Small intestine (tissue), 7 donors: ENCODE results near the gene ZNF266. TPM values are rescaled to one million over a fixed set of nuclear protein-coding genes. Genes with fewer than 3 reads are reported as not detected.

ENCODE experiments used
- DNase-seq, 2 donors: peaks; one replicate each; pipeline versions ENCODE4 v3.0.0 to v3.0.0-alpha.2; 2013
- FAIRE-seq: peaks from 2 replicates; lab custom pipeline; 2012; peaks lifted over from hg19 to GRCh38; lab: Jason Lieb, UNC
- H3K27ac ChIP-seq, 3 donors: one replicate each; pipeline ENCODE4 v1.5.1; 2013; ENCODE audit warnings: low read length in 2 of 3, mild to moderate bottlenecking in 2 of 3, control low read depth in 1 of 3, inconsistent platforms in 1 of 3, low read depth in 1 of 3, moderate library complexity in 1 of 3
- H3K27me3 ChIP-seq, 3 donors: one replicate each; pipeline ENCODE4 v1.6.1; 2013; ENCODE audit warnings: low read length in 3 of 3, inconsistent platforms in 1 of 3; ENCODE audit not compliant: control insufficient read depth in 3 of 3, insufficient read depth in 3 of 3
- H3K36me3 ChIP-seq, 3 donors: one replicate each; pipeline ENCODE4 v1.6.1; 2013; ENCODE audit warnings: low read length in 3 of 3, inconsistent platforms in 1 of 3, low read depth in 1 of 3, mild to moderate bottlenecking in 1 of 3, moderate library complexity in 1 of 3; ENCODE audit not compliant: control insufficient read depth in 3 of 3, insufficient read depth in 2 of 3
- H3K4me1 ChIP-seq, 3 donors: one replicate each; pipeline ENCODE4 v1.6.1; 2013; ENCODE audit warnings: low read length in 2 of 3, inconsistent platforms in 1 of 3, low read depth in 1 of 3, mild to moderate bottlenecking in 1 of 3, moderate library complexity in 1 of 3; ENCODE audit not compliant: control insufficient read depth in 3 of 3, insufficient read depth in 2 of 3
- H3K4me3 ChIP-seq, 3 donors: one replicate each; pipeline ENCODE4 v1.5.1; 2013; ENCODE audit warnings: low read length in 3 of 3, control low read depth in 1 of 3, inconsistent platforms in 1 of 3, low read depth in 1 of 3, mild to moderate bottlenecking in 1 of 3, moderate library complexity in 1 of 3
- H3K9me3 ChIP-seq, 2 donors: one replicate each; pipeline ENCODE4 v1.6.1; 2013; ENCODE audit warnings: low read depth in 1 of 2, low read length in 1 of 2; ENCODE audit not compliant: control insufficient read depth in 2 of 2, insufficient read depth in 1 of 2
- WGBS, 3 donors: extraction: QIAGEN DNeasy Blood & Tissue Kit; methylation state at CpG; one replicate each; pipeline ENCODE4 v1.1.7; 2013; 5-methylcytosine and 5-hydroxymethylcytosine counted together
- polyA plus RNA-seq, 4 donors: library from polyadenylated mRNA; stranded (reverse) in 3 of 4; unstranded in 1 of 4; fragments of 200-250 nt in 3 of 4; fragments of 120-200 nt in 1 of 4; gene quantifications; one replicate each; pipeline versions ENCODE4 v1.2.1 to v1.2.3, GENCODE V29; 2013
- donor health status: healthy with polysubstance abuse.
- donor health status: control.
- donor health status: control.
- donor health status: Bipolar disorder and iron deficiency.
- donor health status: healthy.

ZNF266 gene
- polyA plus RNA-seq, 4 donors: 14.2 to 59.7 (median 27.3) TPM

DNA sequence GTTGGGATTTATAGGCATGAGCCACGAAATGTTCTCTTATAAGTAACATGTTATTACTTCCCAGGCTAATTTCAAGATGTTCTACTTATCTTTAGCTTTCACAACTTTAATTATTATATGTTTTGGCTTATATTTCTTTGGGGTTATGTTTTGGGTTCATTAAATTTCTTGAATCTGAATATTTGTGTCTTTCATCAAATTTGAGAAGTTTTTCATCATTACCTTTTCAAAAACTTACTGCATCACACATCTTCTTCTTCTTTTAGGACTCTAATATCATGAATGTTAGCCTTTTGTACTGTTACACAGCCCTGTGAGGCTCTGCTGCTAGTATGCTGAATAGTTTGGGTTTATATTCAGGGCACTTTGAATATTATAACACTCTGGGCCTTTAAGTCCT, 9.7 kb upstream of the ZNF266 start:
- peaks cover 0 to 49% of the 10 kb centered on the region in 2 donors for H3K9me3 ChIP-seq
- H3K36me3 ChIP-seq: no peaks in the 10 kb centered on the region
- H3K4me3 ChIP-seq: no peak overlapping the region
- no peak for FAIRE-seq
- no peaks in the 10 kb centered on the region for H3K27me3 ChIP-seq
- H3K4me1 ChIP-seq: no peaks in the 10 kb centered on the region
- H3K27ac ChIP-seq: no peak overlapping the region
- 76 to 80% (median 78%) methylated on average over 1 of the region's 1 CpG for WGBS, 3 donors
- no peak for DNase-seq

GRCh38 chr19:9436358-9436757, 985 bp upstream of the ZNF266 start:
- 81 to 89% (median 85%) methylated on average over 4 of the region's 4 CpGs for WGBS, 3 donors
- FAIRE-seq (no peak), DNase-seq (no peak)
- no peaks in the 10 kb centered on the region for H3K27me3 ChIP-seq
- H3K36me3 ChIP-seq: peaks cover 0 to 10% (median 0%) of the 10 kb centered on the region in 3 donors
- H3K27ac ChIP-seq: no peak overlapping the region
- peaks cover 0 to 5% (median 5%) of the 10 kb centered on the region in 3 donors for H3K4me1 ChIP-seq
- no peaks in the 10 kb centered on the region for H3K9me3 ChIP-seq
- H3K4me3 ChIP-seq: no peak overlapping the region

DNA sequence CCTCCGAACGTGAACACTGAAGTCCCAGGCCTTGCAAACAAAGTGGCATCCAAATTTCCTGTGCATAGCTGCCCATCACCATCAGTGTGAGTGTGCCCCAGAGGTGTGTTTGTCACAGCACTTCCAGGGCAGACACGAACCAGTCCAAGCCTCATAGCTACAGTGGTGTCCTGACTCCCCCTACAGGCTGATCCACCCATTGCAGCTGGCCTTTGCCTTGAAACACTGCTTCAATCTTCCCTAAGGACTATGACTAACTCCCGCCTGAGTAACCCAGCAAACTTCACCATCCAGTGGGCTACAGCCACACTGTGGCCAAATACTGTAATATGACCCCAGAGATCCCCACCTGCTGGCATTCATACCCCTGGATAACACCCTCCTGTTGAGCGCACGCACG, 3.9 kb downstream of the ZNF266 start:
- Histone ChIP-seq H3K27ac (no peak overlapping the region), H3K9me3 (peaks cover 0 to 9% of the 10 kb centered on the region in 2 donors), H3K27me3 (no peaks in the 10 kb centered on the region), H3K4me1 (peaks cover 0 to 5% (median 5%) of the 10 kb centered on the region in 3 donors), H3K4me3 (no peak overlapping the region), H3K36me3 (peaks cover 10 to 34% (median 11%) of the 10 kb centered on the region in 3 donors)
- WGBS, 3 donors: 90 to 97% (median 91%) methylated on average over 7 of the region's 7 CpGs
- FAIRE-seq (no peak), DNase-seq (peak in 1 of 2 donors; percentile 3)

DNA sequence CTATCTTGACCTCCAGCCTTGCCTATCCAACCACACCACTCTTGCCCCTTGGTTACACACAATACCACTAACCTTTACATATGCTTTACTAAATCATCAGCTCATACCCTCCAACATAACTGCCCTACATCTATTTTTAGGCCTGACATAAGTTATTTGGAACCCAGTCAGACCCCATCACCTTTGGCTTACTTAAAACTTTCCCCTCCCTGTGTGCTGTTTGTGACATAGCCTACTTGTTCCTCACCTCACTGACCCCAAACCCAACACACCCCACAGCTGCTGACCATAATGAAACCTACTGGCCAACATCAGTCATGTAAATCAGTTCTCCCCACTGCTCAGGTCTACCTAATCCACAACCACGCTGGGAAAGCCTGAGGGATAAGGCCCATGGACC, 4.9 kb downstream of the ZNF266 start:
- Histone ChIP-seq H3K27ac (no peak overlapping the region), H3K9me3 (peaks cover 0 to 16% of the 10 kb centered on the region in 2 donors), H3K27me3 (no peaks in the 10 kb centered on the region), H3K36me3 (peaks cover 10 to 42% (median 16%) of the 10 kb centered on the region in 3 donors), H3K4me1 (peaks cover 0 to 5% (median 0%) of the 10 kb centered on the region in 3 donors), H3K4me3 (no peak overlapping the region)
- FAIRE-seq: no peak
- WGBS, 3 donors: 95 to 100% (median 100%) methylated on average over 1 of the region's 1 CpG
- no peak for DNase-seq

DNA sequence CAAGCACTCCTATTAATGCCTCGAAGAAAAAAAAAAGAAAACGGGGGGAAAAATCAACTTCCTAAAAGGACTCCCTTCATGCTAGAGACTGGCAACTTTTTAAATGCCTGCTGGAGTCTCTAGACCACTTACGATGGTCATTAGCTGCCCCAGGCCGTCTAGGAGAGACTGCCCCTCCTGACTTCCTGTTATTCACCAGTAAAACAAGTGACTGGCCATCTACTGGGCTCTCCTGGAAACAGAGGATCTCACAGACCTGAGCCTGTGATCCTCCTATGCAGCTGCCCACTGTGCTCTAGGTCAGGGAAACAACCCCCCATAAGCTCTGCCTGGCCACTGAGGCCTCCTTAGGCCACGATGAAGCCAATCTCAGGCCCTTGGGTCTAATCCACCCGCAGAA, 7.4 kb downstream of the ZNF266 start:
- 81 to 95% (median 90%) methylated on average over 6 of the region's 6 CpGs for WGBS, 3 donors
- FAIRE-seq (no peak), DNase-seq (no peak)
- no peaks in the 10 kb centered on the region for H3K27me3 ChIP-seq
- no peak overlapping the region for H3K27ac ChIP-seq
- H3K4me1 ChIP-seq: no peaks in the 10 kb centered on the region
- peaks cover 0 to 36% of the 10 kb centered on the region in 2 donors for H3K9me3 ChIP-seq
- no peak overlapping the region for H3K4me3 ChIP-seq
- peaks cover 10 to 49% (median 24%) of the 10 kb centered on the region in 3 donors for H3K36me3 ChIP-seq

DNA sequence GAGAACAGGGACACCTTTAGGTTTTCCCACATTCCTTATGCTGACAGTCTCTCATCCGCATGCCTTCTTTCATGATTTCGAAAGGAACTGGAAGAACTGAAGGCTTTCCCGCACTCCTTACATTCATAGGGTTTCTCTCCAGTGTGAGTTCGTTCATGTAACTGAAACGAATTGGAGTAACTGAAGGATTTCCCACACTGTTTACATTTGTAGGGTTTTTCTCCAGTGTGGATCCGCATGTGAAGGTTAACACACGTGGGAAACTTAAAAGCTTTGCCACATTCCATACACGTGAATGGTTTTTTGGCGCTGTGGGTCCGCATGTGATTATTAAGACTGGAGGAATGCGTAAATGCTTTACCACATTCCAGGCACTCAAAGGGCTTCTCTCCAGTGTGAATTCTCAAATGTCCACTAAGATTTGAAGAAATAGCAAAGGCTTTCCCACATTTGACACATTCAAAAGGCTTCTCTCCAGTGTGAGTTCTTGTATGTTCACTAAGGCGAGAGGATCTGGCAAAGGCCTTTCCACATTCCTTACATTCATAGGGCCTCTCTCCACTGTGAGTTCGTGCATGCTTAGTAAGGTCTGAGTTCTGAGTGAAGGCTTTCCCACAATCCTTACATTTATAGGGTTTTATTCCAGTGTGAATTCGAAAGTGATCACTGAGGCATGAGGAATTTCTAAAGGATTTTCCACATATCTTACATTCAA, 22.0 kb downstream of the ZNF266 start:
- FAIRE-seq (no peak), DNase-seq (no peak)
- WGBS, 3 donors: 97 to 98% (median 98%) methylated on average over 14 of the region's 14 CpGs
- peaks cover 28 to 49% (median 45%) of the 10 kb centered on the region in 3 donors for H3K36me3 ChIP-seq
- peaks cover 0 to 1% (median 0%) of the 10 kb centered on the region in 3 donors for H3K27me3 ChIP-seq
- H3K27ac ChIP-seq: no peak overlapping the region
- H3K4me1 ChIP-seq: no peaks in the 10 kb centered on the region
- peaks cover 9 to 77% of the 10 kb centered on the region in 2 donors for H3K9me3 ChIP-seq
- no peak overlapping the region for H3K4me3 ChIP-seq

DNA sequence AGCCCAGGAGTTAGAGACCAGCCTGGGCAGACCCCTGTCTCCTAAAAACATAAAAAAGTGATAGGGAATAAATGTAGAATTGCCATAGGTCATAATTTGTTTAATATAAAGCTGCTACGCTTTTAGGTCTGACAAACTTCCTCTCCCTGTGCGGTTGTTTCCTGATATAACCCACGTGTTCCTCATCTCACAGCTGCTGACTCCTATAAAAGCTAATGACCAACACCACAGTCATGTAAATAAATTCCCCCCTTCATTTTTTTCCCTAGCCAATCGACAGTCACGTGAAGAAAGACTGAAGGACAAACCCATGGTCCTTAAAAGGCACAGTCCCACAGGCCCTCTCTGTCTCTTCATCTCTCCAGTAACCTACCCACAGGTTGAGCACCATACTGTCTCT, 27.5 kb downstream of the ZNF266 start:
- DNase-seq (no peak), FAIRE-seq (no peak)
- peaks cover 0 to 4% (median 0%) of the 10 kb centered on the region in 3 donors for H3K4me1 ChIP-seq
- no peak overlapping the region for H3K27ac ChIP-seq
- no peak overlapping the region for H3K4me3 ChIP-seq
- peaks cover 0 to 6% (median 0%) of the 10 kb centered on the region in 3 donors for H3K36me3 ChIP-seq
- H3K9me3 ChIP-seq: peaks cover 11 to 62% of the 10 kb centered on the region in 2 donors
- H3K27me3 ChIP-seq: peaks cover 0 to 3% (median 0%) of the 10 kb centered on the region in 3 donors
- WGBS, 3 donors: 72 to 90% (median 84%) methylated on average over 5 of the region's 5 CpGs

DNA sequence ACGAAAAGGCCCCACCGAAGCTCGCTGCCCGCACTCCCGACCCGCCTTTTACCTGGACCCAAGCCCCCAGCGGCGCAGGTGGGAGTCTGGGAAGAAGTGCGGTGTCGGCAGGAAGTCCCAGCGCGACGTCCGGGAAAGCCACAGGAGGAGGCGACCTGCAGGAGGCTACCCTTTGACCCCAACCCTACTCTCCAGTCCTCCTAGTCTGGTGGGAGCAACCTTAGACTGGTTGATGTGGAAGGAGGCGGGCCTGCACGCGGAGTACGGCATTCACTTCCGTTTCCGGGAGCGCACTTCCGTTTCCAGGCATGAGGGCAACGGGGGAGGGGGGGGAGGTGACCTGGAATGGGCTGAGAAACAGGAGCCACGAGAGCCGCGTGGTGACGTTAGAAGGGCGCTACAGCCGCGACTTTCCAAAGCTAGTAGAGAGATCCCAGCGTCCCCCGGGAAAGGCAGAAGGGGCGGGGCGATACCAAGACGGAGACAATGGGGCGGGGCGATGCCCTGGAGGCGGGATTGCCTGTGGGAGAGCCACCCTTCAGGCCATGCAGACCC, 28.5 kb downstream of the ZNF266 start:
- DNase-seq: peak; percentile 60 to 86
- Histone ChIP-seq H3K9me3 (peaks cover 7 to 57% of the 10 kb centered on the region in 2 donors), H3K36me3 (no peaks in the 10 kb centered on the region), H3K4me1 (peaks cover 0 to 4% (median 0%) of the 10 kb centered on the region in 3 donors), H3K27ac (no peak overlapping the region), H3K4me3 (peak overlapping the region; percentile 24 to 57 (median 48)), H3K27me3 (peaks cover 0 to 3% (median 0%) of the 10 kb centered on the region in 3 donors)
- no peak for FAIRE-seq
- WGBS, 3 donors: 5 to 14% (median 6%) methylated on average over 39 of the region's 39 CpGs
